ENCODE measurements around the gene GP1BB.

Gene GP1BB

DNA sequence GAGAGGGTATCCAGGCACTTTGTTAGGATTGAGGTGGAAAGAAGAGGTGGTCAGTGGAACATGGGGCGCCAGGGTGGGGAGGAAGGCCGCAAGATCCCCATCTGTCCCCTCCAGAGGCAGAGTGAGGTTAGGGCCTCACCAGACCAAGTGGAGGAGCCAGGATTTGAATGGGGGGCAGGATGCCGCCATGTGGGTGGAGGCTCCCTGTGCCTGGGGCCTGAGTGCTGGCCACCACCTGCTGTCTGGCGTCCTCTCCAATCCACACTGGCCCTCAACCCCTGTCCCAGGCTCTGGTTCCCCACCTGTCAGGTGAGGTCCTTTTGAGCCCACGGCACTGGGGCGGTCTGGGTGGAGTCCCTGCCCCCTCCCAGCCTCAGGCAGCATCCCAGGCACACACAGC is 19.7 kb downstream of the GP1BB start:
- DNase-seq = no peak

DNA sequence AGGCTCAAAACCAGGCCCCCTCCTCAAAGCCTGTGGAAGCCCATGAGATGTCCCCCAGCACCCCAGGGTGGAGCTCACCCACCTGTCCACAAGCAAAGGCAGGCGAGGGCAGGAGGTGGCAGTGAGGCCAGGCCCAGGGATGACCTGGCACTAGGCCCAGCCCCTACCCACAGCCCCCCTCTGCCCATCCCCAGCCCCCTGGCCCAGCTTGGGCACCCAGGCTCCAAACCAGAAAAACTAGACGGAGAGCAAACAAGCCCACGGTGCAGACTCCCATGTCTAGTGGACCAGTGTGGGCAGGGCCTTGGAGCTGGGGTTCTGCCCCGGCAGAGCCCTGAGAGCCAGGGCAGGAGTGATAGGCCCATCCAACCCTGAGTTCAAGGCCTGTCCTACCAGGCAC is 20.3 kb downstream of the GP1BB start:
- DNase-seq = no peak

DNA sequence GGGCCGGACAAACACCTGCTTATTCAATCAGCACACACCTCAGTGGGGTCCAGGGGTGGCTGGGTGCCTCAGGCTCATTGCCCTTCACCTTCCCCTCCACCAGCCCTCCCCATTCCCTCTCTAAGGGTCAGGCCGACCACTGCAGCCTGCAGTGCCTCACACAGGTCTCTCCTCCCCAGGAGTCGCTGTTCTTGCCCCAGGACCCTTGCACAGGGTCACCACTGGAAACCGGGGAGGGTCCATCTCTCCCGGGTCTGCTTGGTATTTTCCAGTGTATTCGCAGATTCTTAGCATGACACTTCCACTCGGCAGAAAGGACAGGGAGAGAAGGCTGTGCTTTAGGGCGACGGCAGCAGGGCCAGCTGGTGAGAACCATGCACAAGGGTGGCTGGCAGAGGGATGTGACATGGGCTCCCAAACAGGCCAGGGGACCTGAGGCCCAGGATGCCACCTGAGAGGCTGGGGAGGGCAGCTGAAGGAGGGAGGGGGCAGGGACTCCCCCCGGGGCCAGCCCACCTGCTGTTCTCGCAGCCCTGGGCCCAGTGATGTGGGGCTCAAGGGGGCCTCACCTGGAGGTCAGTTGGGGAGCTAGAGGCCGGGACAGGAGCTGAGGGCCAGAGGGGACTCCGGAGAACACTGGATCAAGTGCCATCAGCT is 21.1 kb downstream of the GP1BB start:
- no peak for DNase-seq

DNA sequence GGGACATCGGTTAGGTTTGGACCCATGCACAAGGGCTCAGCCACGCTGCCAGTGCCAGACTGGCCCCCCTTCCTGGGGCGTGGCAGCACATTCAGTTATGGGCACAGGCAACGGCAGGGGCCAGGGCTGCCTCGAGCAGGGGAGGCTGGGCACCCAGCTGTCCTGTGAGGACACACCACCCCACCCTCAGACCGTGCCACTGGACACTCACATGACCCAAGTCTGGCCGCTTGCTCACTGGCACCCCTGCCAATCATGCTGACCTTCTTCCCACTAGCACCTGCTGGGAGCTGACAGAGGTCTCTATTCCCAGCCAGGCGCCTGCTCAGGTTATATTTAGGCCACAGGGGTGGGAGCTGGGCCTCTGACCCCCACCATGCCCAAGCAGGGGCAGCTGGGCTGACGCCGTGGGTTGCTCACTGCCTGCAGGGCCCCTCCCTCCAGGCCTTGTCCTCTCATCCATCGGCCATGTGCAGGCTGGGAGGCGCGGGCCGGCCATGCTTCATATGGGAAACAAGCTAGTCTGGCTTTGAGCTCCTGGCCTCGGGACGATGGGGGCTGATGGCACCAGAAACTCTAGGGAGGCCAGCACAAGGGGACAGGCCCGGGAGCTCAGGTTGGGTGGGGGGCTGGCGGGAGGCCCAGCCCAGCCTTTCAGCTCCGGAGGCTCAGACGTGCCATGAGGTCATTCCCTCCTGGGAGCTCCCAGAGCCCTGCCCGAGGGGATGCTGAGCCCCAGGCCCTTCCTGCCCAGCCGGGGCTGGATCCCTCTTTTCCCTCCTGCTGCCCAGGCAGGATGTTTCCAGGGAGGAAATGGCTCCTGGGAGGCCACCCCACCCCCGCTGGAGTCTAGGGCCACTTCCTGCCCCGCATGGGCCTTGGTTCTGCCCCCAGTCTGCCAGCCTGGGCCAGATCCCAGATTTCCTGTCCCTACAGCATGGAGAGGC is 22.1 kb downstream of the GP1BB start:
- no peak for DNase-seq

DNA sequence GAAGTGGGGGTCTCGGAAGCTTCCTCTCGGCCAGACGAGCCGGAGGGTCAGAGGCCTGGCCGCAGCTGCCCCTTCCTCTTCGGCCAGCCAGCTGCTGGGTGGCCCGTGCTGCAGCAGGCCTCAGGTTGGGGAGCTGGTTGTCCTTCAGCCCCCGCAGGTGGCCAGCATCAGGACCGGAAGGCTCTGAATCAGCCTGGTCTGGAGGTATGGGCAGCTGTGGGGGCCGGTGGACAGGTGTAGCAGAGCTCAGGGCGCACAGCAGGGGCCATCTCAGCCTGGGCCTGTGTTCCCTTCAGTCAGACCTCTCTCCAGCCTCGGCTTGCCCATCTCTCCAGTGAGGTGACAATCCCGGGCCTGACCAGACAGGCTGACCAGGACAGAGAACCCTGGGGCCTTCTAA is 23.4 kb downstream of the GP1BB start:
- DNase-seq = no peak

DNA sequence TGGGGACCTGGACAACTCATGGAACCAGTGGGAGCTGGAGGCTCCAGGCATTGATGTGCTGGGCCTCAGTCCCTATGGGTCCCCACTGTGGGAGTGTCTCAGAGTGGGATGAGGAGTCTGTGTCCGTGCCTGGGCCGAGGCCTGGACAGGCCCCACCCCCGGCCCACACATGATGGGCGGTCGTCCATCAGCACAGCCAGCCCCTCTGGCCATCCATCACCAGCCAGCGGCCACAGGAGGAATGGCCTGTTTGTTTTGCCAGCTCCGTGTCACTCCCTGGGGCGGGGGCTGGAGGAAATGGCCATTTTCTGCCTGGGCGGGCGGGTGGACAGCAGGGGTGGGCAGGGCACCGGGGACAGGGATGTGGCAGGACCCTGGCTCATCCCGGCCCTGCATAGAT is 24.2 kb downstream of the GP1BB start:
- no peak for DNase-seq

DNA sequence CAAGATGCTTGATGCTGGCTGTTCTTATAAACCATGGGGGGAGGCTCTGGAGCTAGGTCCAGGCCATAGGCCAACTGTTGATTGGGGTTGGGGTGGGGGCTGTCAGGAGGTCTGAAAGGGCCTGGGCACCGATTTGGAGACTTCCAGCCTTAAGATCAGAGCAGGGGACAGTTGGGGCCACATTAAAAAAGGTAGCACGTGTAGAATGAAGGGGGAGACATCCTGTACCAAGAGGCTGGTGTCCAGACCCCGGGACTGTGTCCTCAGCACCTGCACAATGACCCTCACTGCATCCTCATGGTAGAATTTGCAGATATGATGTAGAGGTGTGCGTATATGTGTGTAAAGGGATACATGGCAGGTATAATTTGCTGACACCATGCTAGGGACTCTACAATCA is 24.8 kb downstream of the GP1BB start:
- no peak for DNase-seq

DNA sequence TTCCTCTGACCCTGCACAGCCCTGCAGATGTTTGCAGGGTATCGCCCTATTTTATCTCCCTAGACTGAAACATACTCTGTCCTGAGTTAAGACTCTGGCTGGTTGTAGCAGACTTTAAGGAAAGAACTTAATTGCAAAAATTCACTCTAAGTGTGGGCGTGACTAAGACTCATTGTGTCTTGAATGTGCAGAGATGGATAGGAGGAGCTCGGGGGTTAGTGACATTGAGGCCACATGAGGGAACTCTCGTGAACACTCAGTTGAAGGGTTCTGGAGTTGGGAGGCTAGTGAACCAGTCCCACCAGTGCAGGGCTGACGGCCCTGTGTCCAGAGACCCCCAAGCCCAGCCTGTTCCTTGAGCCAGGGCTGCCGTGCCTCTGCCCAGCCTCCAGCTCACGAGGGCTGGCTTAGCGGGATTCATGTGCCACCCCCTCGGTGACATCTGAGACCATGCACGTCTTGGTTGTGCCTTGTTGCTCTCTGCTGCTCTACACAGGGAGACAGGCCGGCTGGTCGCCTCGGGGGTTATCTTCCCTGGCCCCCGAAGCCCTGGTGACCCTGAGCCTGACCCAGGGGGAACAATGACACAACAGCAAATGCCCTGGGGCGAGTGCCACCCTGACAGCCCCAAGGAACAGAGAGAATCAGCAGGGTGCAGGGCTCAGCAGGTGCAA is 25.8 kb downstream of the GP1BB start:
- no peak for DNase-seq

DNA sequence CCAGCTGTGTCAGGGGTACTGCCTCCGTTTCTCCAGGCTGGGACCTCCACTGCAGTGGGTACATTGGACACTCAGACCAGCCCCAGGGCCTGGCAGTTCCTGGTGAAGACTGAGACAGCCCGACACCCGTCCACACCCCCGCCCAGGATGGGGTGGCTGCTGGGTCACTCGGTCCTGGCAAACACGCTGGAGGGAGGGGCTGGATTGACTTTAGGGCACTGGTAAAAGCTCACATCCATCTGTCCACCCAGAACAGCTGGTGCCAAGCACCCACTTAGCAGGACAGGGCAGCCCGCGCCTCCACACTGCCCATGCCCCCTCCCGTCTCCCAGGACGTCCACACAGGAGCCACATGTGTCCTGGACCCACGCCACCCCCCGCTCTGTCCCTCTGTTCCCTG is 26.5 kb downstream of the GP1BB start:
- DNase-seq = no peak

DNA sequence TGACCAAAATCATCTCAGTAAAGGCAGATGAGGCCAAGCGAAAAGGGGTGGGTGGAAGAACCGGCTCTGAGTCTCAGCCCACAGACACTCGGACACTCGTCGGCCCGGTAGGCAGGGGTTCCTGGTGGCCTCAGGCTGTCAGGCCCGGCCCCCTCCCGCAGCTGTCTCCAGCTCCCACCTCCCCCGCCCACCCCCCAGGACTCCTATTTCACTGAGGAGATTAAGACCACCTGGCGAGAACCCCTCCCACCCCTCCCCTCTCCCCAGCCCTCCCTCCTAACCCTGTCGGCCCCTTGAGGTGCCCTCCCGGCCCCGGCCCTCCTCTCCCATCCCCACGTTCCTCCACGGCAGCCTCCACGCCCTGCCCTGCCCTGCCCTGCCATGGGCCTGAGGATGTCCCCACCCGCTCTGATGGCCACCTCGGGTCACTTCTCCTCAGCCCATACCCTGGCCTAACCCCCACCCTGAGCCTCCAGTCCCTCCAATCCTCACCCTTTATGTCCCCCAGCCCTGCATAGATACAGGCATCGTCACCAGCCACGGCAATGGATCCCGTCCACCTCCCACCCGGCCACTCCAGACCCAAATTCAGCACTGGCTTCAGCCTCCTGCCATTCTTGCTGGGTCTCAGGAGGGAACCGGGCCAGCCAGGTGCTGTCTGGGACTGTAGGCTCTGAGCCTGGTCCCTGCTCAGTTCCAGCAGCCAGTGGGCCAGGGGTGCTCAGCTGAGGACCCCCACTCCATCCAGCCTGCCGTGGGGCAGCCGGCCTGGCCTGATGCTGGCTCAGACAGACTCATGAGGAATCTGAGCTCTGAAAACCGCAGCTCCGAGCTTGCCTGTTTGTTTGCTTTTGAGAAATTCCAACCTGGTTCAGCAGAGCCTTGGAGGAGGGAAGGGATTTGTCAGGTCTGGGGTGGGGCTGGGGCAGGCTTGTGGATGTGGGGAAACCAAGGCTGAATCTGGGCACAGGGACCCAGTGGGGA is 27.5 kb downstream of the GP1BB start:
- DNase-seq = no peak

DNA sequence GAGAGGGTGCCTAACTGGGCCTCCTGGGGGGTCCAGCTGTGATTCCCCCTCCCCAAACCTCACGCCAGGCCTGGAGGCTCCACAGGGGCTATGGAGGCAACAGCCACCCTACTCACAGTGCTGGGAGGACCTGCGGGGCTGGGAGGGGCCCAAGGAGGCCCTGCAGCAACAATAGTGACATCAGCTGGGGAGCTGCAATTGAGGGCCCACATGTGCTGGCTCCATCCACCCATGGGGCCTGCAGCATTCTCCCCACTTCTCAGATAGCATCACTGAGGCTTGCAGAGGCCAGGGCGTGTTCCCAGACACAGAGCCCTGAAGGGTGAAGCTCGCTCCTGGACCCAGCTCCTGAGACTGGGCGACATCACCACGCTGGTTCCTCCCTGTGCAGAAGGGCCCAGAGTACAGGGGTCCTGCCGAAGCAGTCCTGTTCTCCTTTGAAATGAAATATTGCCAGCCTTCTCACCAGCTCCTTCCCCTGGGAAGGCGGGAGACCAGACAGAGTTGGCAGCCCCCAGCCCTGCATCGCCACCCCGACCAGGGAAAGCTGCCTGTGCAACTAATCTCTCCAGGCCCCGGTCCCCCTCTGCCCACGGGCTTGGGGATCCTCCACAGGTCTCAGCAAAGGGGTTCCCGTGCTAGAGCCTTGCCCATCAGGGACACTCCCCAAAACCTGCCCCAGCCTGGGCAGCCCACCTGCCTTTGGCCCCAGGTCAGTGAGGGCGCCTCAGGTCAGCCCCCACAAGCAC is 28.3 kb downstream of the GP1BB start:
- DNase-seq = no peak

DNA sequence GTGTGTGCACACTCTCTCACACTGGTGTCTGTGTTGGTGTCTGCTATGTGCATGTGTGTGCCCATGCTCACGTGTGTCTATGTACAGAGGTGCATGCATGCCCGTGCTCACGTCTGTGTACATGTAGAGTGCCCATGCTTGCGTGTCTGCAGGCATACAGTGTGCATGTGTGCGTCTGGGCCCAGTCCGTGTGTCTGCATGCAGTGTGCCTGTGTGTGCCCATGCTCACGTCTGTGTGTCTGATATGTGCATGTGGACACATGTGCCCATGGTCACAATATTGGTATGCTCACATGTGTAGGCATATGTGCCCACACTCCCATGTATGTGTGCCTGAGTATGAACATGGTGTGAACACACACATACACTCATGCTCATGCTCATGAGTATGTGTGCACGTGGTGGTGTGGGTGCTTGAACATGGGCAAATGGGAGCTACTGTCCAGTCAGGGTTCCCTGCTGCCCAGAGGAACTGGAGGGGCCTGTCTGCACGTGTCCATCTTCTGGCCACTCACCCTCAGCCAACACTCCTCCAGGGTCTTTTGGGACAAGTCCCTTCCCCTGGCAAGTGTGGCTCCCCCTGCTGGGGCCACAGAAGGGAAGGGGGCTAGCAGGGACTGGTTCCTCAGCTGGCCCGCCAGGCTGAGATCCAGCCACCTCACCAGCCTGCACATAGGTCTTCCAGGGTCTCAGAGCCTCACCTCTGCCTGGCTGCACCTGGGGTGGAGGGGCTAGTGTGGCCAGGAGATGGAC is 29.9 kb downstream of the GP1BB start:
- DNase-seq = peak; percentile 20

DNA sequence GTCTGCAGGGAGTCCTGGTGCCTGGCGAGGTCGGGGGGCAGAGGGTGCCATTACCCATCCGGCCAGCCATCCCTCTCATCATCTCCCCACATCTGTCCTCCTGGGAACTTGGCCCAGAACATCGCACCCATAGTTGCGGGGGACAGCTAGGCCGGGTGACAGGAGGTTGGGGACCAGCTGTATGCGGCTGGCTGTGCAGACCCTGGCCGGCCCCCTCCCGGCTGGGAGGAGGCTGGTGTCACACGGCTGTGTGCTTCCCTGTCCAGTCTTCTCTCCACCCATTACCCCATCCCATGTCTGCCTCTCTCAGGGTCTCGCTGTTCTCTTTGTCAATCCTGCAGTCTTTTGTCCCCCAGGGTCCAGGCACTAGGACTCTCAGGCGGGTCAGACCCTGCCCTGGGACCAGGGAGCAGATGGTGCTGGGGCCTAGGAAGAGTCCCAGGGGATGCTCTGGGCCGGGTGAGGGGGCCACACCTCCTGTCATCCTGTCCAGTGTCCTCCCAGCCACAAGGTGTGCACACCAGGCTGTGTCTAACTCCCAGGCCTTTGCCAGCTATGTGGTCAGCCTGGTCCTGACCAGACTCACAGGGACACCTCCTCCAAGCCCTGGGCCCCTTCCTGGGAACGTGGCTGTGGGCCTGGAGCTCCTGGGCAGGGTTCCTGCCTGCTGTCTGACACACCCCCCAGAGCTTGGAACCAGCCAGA is 30.8 kb downstream of the GP1BB start:
- no peak for DNase-seq

DNA sequence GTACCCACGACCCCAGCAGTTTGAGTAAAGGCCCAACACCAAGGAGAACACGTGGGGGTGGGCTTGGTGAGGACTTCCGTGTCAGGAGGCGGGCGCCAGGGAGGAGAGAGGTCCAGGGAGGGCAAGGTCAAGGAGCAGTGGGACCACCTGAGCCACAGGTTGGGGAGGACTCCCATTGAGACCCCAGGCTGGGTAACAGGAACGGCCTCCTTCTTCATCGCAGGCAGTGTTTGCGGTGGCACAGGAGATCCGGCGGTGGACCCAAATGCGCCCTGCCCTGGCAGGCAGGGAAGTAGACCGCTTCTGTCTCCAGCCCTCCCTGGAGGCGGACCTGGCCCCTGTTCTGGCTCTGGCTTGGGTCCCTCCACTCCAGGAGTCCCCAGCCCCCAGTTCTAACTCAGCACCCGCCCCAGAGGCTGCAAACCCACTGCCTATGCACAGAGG is 31.4 kb downstream of the GP1BB start:
- DNase-seq = no peak

DNA sequence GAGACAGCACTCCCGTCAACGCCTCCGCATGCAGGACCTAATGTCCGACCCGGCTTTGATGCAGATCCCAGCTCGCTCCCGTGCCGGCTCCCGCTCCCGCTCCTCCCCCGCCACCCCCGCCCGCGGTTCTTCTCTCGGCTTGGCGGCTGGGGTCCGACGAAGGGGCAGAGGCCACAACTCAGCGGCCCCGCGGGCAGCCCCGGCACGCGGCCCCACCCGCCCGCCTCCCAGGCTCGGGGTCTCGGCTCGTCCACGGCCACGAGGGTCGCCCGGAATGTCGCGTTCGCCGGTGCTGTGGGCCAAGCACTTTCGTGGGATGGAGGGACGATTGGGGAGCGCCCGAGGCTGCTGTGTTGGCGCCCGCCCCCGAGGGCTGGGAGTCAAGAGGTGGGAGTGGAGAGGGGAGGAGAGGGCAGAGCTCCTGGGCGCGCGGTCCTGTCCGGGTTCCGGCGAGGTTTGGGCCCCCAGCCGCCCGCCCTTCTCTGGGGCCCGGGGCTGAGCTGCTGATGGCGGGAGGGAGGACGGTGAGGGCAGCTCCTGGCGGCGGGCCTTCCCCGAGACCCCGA is 31.9 kb downstream of the GP1BB start:
- no peak for DNase-seq

DNA sequence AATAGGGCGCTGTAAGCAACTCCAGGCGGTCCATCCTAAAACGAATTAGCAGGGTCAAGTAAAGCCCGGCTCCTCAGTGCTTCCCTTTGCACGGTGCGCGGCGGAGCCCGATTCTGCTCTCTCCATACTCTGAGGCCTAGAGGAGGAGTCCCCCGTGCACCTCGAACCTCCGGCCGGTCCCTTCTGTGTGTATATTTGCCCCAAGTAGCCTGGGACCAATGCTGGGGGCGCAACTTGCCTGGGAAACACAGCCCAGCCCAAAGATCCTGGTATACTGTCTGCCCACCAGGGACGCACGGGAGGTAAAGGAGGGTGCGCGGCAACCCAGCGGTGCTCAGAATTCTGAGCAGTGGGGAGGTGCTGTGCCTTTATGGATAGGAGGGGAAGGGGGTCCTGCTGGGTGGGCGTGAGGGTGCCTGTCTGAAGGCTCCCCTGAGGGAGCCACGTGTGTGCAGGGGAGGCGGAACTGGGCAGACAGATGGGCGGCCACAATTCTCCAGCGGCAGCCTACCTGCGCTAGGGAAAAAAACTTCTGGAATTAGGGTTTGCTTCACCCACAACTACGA is 32.5 kb downstream of the GP1BB start:
- DNase-seq = no peak

DNA sequence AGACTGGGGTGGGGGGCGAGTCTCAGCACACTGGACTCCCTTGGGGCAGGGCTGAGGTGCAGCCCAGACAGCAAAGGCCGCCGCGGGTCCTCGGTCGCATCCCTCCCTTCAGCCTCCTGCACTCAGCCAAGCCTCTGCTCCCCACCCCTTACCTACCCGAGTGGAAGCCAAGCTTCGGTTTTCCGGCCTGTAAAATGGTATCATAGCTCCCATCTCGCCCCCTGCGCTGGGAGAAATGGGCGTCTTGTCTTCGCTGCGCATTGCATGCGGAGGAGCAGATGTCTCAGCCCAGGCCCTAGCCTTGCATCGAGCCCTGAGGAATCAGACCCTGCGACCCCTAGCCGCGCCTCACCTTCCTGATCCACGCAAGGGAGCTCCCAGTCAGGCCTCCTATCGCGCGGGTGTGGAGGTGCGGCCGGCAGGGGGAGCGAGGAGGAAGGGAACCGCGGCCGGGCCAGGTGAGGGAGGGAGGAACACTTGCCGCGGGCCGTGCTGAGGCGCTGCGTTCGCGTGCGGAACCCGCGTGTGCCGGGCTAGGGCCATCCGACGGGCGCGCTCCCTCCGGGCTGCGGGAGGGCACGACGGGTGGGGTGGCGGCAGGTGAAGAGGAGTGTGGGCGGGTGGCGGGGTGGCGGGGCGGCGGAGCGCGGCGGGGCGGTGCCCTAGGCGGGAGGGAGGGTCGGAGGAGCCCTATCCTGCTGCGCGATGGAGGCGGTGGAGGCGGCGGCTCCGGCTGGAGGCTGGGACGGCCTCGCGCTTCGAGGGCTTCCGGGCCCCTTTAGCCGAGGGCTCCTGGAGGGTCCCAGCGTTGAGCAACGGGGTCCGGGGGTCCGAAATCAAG is 33.2 kb downstream of the GP1BB start:
- DNase-seq = peak; percentile 69

DNA sequence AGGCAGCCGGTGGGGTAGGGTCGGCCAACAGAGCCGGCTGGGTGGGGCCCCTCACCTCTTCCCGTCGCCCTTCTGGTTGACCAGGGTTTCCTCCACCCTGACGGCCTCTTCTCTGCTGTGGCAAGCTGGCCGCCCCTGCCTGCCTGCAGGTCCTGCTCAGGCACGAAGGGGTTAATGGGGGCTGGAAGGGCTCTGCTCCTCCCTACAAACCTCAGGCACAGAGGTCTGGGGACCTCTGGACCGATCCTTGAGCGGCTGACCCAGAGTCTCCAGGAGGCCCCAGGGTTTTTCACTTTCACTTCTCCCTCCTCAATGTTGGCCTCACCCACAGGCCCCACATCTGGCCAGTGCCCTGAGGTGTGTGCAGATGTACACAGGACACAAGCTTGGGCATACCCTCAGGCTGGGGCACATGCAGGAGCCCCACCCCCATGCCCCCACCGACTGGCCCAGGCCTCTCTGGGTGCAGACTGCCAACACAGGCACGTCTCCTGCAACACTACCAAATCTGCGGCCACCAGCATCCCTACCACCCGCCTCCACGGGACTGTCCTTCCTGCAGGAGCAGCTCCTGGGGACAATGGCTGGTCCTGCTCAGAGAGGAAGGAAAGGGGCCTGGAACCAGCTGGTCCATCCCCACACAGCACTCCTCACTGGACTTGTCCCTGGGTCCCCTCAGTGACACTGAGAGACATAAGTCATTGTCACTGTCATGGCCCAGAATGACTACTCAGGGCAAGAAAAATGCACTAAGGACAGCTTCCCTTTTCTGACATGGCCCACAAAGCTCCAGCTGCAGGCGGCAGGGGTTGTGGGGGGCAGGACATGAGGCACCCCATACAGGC is 34.0 kb downstream of the GP1BB start:
- DNase-seq = no peak
